IMR-90 (cell line): Measurements from ENCODE around the gene SEMA6D. TPM values are rescaled to one million over a fixed set of nuclear protein-coding genes. Genes with fewer than 3 reads are reported as not detected.

ENCODE experiments used
- ATAC-seq: fragments of 200-7000 bp; cut with Tn5 transposase; 2 replicates; pipeline ENCODE4 v1.9.1; 2020; ENCODE audit warnings: low read depth, mild to moderate bottlenecking, moderate library complexity
- BruUV-seq: library from RNA; stranded (reverse); fragments of 400-500 nt; replicated peaks from 2 replicates; lab custom pipeline; 2021; lab: Mats Ljungman, UMichigan
- CTCF ChIA-PET: fragments of 300-600 bp; formaldehyde crosslinking; extraction: SDS; loops from one replicate; lab custom pipeline; 2021; ENCODE audit warnings: antibody characterized with exemption; lab: Yijun Ruan, JAX
- POLR2A ChIA-PET: fragments of 300-600 bp; sonication (Branson Sonifier 250); formaldehyde crosslinking; loops from one replicate; lab custom pipeline; 2022; ENCODE audit warnings: antibody characterized with exemption; ENCODE audit not compliant: unreplicated experiment; lab: Charles Lee
- DNase-seq: peaks from one replicate; pipeline ENCODE4 v3.0.0; 2013
- H2AFZ ChIP-seq: replicated peaks from 2 replicates; pipeline ENCODE3; 2013; ENCODE audit warnings: low read length, mild to moderate bottlenecking; ENCODE audit not compliant: poor library complexity
- H2AK5ac ChIP-seq: 2 replicates; pipeline ENCODE4 v1.6.1; 2013; ENCODE audit warnings: low read depth, low read length, inconsistent platforms
- H2AK9ac ChIP-seq: replicated peaks from 2 replicates; pipeline ENCODE3; 2013; ENCODE audit warnings: mild to moderate bottlenecking, low read depth, low read length, moderate library complexity; ENCODE audit not compliant: poor library complexity
- H2BK120ac ChIP-seq: 2 replicates; pipeline ENCODE4 v1.6.1; 2013; ENCODE audit warnings: low read depth, low read length, inconsistent platforms
- H2BK15ac ChIP-seq: 3 replicates; pipeline ENCODE4 v1.6.1; 2013; ENCODE audit warnings: low read depth, low read length, inconsistent platforms
- H2BK20ac ChIP-seq: 2 replicates; pipeline ENCODE4 v1.6.1; 2013; ENCODE audit warnings: low read depth, mild to moderate bottlenecking, inconsistent platforms, low read length, moderate library complexity
- H2BK5ac ChIP-seq: 2 replicates; pipeline ENCODE4 v1.6.1; 2013; ENCODE audit warnings: mild to moderate bottlenecking, low read depth, low read length, inconsistent platforms; ENCODE audit not compliant: poor library complexity, severe bottlenecking
- H3K14ac ChIP-seq: replicated peaks from 2 replicates; pipeline ENCODE4 v1.6.1; 2013; ENCODE audit warnings: low read depth, low read length, inconsistent platforms
- H3K18ac ChIP-seq: 2 replicates; pipeline ENCODE4 v1.6.1; 2013; ENCODE audit warnings: low read depth, low read length, control low read depth
- H3K23ac ChIP-seq: 2 replicates; pipeline ENCODE4 v1.6.1; 2013; ENCODE audit warnings: low read depth, low read length, inconsistent platforms
- H3K27ac ChIP-seq: 2 replicates; pipeline ENCODE4 v1.5.1; 2013; ENCODE audit warnings: mild to moderate bottlenecking, control low read depth, low read length; ENCODE audit not compliant: insufficient read depth
- H3K27me3 ChIP-seq: 2 replicates; pipeline ENCODE4 v1.6.1; 2013; ENCODE audit warnings: low read length; ENCODE audit not compliant: control insufficient read depth, insufficient read depth
- H3K36me3 ChIP-seq: 2 replicates; pipeline ENCODE4 v1.6.1; 2013; ENCODE audit warnings: low read length, mixed read lengths; ENCODE audit not compliant: control insufficient read depth, insufficient read depth
- H3K4ac ChIP-seq: 2 replicates; pipeline ENCODE4 v1.6.1; 2013; ENCODE audit warnings: low read depth, low read length, inconsistent platforms
- H3K4me1 ChIP-seq: 2 replicates; pipeline ENCODE4 v1.6.1; 2013; ENCODE audit warnings: low read length, mixed read lengths; ENCODE audit not compliant: control insufficient read depth, insufficient read depth
- H3K4me2 ChIP-seq: 2 replicates; pipeline ENCODE4 v1.6.1; 2013; ENCODE audit warnings: low read depth, mild to moderate bottlenecking, control low read depth, low read length, moderate library complexity
- H3K4me3 ChIP-seq: 2 replicates; pipeline ENCODE4 v1.5.1; 2013; ENCODE audit warnings: low read depth, mild to moderate bottlenecking, control low read depth, low read length, moderate library complexity; ENCODE audit not compliant: insufficient read depth
- H3K56ac ChIP-seq: 2 replicates; pipeline ENCODE4 v1.6.1; 2013; ENCODE audit warnings: low read length, inconsistent platforms; ENCODE audit not compliant: insufficient read depth; ENCODE audit errors: extremely low read depth
- H3K79me1 ChIP-seq, 2 experiments: 2 replicates each; pipeline ENCODE4 v1.6.1; 2013; ENCODE audit warnings: low read length in 2 of 2, inconsistent platforms in 1 of 2, low read depth in 1 of 2
- H3K9ac ChIP-seq: 2 replicates; pipeline ENCODE4 v1.6.1; 2013; ENCODE audit warnings: low read depth, low read length, control low read depth
- H3K9me1 ChIP-seq: 2 replicates; pipeline ENCODE4 v1.6.1; 2013; ENCODE audit warnings: low read length, inconsistent platforms; ENCODE audit not compliant: insufficient read depth
- H3K9me3 ChIP-seq: 2 replicates; pipeline ENCODE4 v1.6.1; 2013; ENCODE audit warnings: low read length; ENCODE audit not compliant: control insufficient read depth, insufficient read depth
- H4K20me1 ChIP-seq: 2 replicates; pipeline ENCODE4 v1.6.1; 2013; ENCODE audit warnings: low read length, inconsistent platforms; ENCODE audit not compliant: insufficient read depth
- H4K5ac ChIP-seq: 2 replicates; pipeline ENCODE4 v1.6.1; 2013; ENCODE audit warnings: mild to moderate bottlenecking, low read depth, low read length, control low read depth
- H4K8ac ChIP-seq, 2 experiments: 2 replicates each; pipeline ENCODE4 v1.6.1; 2013; ENCODE audit warnings: low read depth in 2 of 2, low read length in 2 of 2, control low read depth in 1 of 2, inconsistent platforms in 1 of 2
- H4K91ac ChIP-seq: 2 replicates; pipeline ENCODE4 v1.6.1; 2013; ENCODE audit warnings: low read depth, low read length, inconsistent platforms; ENCODE audit not compliant: insufficient read depth
- BHLHE40 ChIP-seq: fragments of 150-350 bp; IDR thresholded peaks from 2 replicates; pipeline ENCODE4 v1.6.1; 2016; ENCODE audit warnings: mild to moderate bottlenecking, low read depth, low read length
- CEBPB ChIP-seq: IDR thresholded peaks from 2 replicates; pipeline ENCODE4 v1.6.1; 2012; ENCODE audit warnings: low read depth, low read length, improper control_type of control experiment
- CHD1 ChIP-seq: IDR thresholded peaks from 2 replicates; pipeline ENCODE4 v1.6.1; 2012; ENCODE audit warnings: low read depth, low read length, improper control_type of control experiment
- CTCF ChIP-seq: conservative IDR thresholded peaks from 2 replicates; pipeline ENCODE4 v1.5.1; 2012; ENCODE audit warnings: mild to moderate bottlenecking, low read depth, low read length, improper control_type of control experiment
- ELK1 ChIP-seq: fragments of 150-350 bp; IDR thresholded peaks from 2 replicates; pipeline ENCODE4 v1.6.1; 2016; ENCODE audit warnings: low read depth, mild to moderate bottlenecking, low read length, moderate library complexity, borderline replicate concordance
- FOS ChIP-seq: fragments of 150-350 bp; IDR thresholded peaks from 2 replicates; pipeline ENCODE4 v1.6.1; 2016; ENCODE audit warnings: low read depth, low read length
- MAFK ChIP-seq: IDR thresholded peaks from 2 replicates; pipeline ENCODE4 v1.6.1; 2012; ENCODE audit warnings: low read depth, low read length, improper control_type of control experiment
- MAZ ChIP-seq: IDR thresholded peaks from 2 replicates; pipeline ENCODE4 v1.6.1; 2012; ENCODE audit warnings: low read depth, mild to moderate bottlenecking, low read length, improper control_type of control experiment, moderate library complexity, borderline replicate concordance
- MXI1 ChIP-seq: IDR thresholded peaks from 2 replicates; pipeline ENCODE4 v1.6.1; 2012; ENCODE audit warnings: low read depth, mild to moderate bottlenecking, low read length, moderate library complexity, borderline replicate concordance
- NFE2L2 ChIP-seq: fragments of 150-350 bp; IDR thresholded peaks from 2 replicates; pipeline ENCODE4 v1.6.1; 2016; ENCODE audit warnings: low read depth, mild to moderate bottlenecking, low read length
- POLR2A ChIP-seq: IDR thresholded peaks from 2 replicates; pipeline ENCODE4 v1.6.1; 2012; ENCODE audit warnings: mild to moderate bottlenecking, low read depth, low read length
- RAD21 ChIP-seq: IDR thresholded peaks from 2 replicates; pipeline ENCODE4 v1.6.1; 2012; ENCODE audit warnings: low read length, improper control_type of control experiment
- RCOR1 ChIP-seq: IDR thresholded peaks from 2 replicates; pipeline ENCODE4 v1.6.1; 2012; ENCODE audit warnings: mild to moderate bottlenecking, low read length, improper control_type of control experiment; ENCODE audit not compliant: insufficient replicate concordance
- RFX5 ChIP-seq: IDR thresholded peaks from 2 replicates; pipeline ENCODE4 v1.8.0; 2012; ENCODE audit warnings: low read depth, mild to moderate bottlenecking, low read length, moderate library complexity
- SMC3 ChIP-seq: fragments of 150-350 bp; IDR thresholded peaks from 2 replicates; pipeline ENCODE4 v1.6.1; 2016; ENCODE audit warnings: low read depth, mild to moderate bottlenecking, antibody characterized with exemption, low read length, moderate library complexity
- WGBS, 2 experiments: methylation state at CpG; one replicate each; pipeline versions ENCODE4 v1.1.5 to v1.1.7; 2013; ENCODE audit warnings: missing lambda C conversion rate in 2 of 2; ENCODE audit not compliant: insufficient read length in 1 of 2; ENCODE audit errors: extremely low coverage in 2 of 2; 5-methylcytosine and 5-hydroxymethylcytosine counted together
- dilution Hi-C: fragments of 300-500 bp; cut with HindIII; formaldehyde crosslinking; loops from one replicate; pipeline ENCODE4 v1.14.3; 2018; ENCODE audit warnings: low sequenced_read_pairs; ENCODE audit not compliant: unreplicated experiment
- in situ Hi-C: fragments of 300-500 bp; cut with MboI; formaldehyde crosslinking; loops from 3 replicates; pipeline ENCODE4 v1.14.3; 2019; ENCODE audit warnings: low sequenced_read_pairs, inconsistent platforms, mixed read lengths
- intact Hi-C: fragments of 100-400 bp; cut with micrococcal nuclease; formaldehyde crosslinking; loops from 2 replicates; pipeline ENCODE4 v1.10.0; 2022
- polyA plus RNA-seq, 3 experiments: library from polyadenylated mRNA; depleted of rRNA; stranded (reverse); fragments of >200 nt; gene quantifications; 2 replicates each; pipeline ENCODE4 v1.2.3, GENCODE V29; 2012; ENCODE audit warnings: low replicate concordance in 1 of 3
- total RNA-seq: library from RNA; depleted of rRNA; stranded (reverse); fragments of >200 nt; gene quantifications from 2 replicates; pipeline ENCODE4 v1.2.3, GENCODE V29; 2012
- TF ChIP-seq, protein P1 (sequence below): fragments of 150-350 bp; IDR thresholded peaks from 2 replicates; pipeline ENCODE4 v1.6.1; 2017; ENCODE audit warnings: mild to moderate bottlenecking, antibody characterized with exemption, low read length, low read depth

SEMA6D gene
- total and polyA plus RNA-seq, 2 of the 4 experiments (the other 2 are of a cell fraction) = 12.6 to 17.4 TPM

DNA sequence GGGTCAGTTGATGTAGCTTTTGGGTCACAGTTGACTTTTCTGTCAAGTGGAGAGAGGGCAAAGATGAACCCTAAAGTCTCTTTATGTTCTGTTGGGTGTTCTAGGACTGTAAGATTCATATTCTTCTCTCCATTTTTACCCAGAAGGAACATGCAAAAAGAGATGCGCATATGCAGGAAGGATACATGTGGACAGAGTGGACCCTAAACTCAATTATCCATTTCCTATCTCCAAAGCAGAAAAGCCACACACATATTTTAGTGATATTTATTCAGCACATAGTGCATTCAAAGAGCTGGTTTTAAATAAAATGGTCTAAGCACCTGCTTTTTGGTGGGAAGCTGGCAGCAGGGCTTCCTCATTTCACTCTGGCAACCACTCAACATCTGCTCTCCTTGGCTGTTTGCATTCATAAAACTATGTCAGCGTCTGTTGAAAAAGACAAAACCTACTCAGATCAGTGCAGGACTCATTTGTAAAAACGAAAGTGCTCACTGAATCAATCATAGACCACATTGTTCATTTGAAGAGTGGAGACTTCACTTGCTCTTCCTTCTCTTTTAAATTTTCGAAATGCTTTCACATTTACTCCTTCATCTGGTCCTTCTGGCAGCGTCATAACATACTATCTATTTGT is 96.6 kb downstream of the SEMA6D start:
- no peaks in the 10 kb centered on the region for H3K36me3 ChIP-seq
- intact Hi-C loops (no loop called here), dilution Hi-C loops (no loop called here), in situ Hi-C loops (no loop called here)
- H3K4me3 ChIP-seq = no peak overlapping the region
- H3K27ac ChIP-seq = no peak overlapping the region
- BruUV-seq = no TSS peak
- H2AK9ac ChIP-seq = no peak overlapping the region
- H3K18ac ChIP-seq = no peak overlapping the region
- H4K91ac ChIP-seq = no peak overlapping the region
- ATAC-seq = no peak
- WGBS, 2 experiments = no CpG with 5 or more reads among the region's 5 CpGs
- no peak overlapping the region for H2BK20ac ChIP-seq
- H3K4ac ChIP-seq = no peak overlapping the region
- ChIA-PET CTCF (interaction anchor here (0.5 to 1.0 kb wide), 3 partner anchors 17 to 472 kb away, joined by 3 to 8 read pairs (median 4); no protein-coding TSS in a partner anchor), POLR2A (no interaction called here)
- no peaks in the 10 kb centered on the region for H4K20me1 ChIP-seq
- no peaks in the 10 kb centered on the region for H3K4me1 ChIP-seq
- no peak overlapping the region for H2AK5ac ChIP-seq
- no peak overlapping the region for H4K8ac ChIP-seq
- no peak overlapping the region for H4K5ac ChIP-seq
- H2BK120ac ChIP-seq = no peak overlapping the region; the same call in 1 of the 2 replicates
- peaks cover 12% of the 10 kb centered on the region for H3K27me3 ChIP-seq
- no peak overlapping the region for H2AFZ ChIP-seq
- no peak overlapping the region for H3K23ac ChIP-seq
- no peaks in the 10 kb centered on the region for H3K79me1 ChIP-seq
- H3K56ac ChIP-seq = no peak overlapping the region
- no peak for DNase-seq
- H2BK15ac ChIP-seq = no peak overlapping the region
- H3K9me1 ChIP-seq = peaks cover 6% of the 10 kb centered on the region; the same call in 1 of the 2 replicates
- H3K9ac ChIP-seq = no peak overlapping the region
- H2BK5ac ChIP-seq = no peak overlapping the region
- no peaks in the 10 kb centered on the region for H3K9me3 ChIP-seq
- TF ChIP-seq CHD1 (no peak), RCOR1 (no peak), ELK1 (no peak), MAFK (no peak), MXI1 (no peak), MAZ (no peak), CEBPB (no peak), NFE2L2 (no peak), FOS (no peak), RAD21 (no peak), BHLHE40 (no peak), RFX5 (no peak), SMC3 (no peak), CTCF (no peak), POLR2A (no peak)
- TF ChIP-seq, protein P1, sequence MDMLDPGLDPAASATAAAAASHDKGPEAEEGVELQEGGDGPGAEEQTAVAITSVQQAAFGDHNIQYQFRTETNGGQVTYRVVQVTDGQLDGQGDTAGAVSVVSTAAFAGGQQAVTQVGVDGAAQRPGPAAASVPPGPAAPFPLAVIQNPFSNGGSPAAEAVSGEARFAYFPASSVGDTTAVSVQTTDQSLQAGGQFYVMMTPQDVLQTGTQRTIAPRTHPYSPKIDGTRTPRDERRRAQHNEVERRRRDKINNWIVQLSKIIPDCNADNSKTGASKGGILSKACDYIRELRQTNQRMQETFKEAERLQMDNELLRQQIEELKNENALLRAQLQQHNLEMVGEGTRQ = no peak
- H3K4me2 ChIP-seq = no peak overlapping the region
- H3K14ac ChIP-seq = no peak overlapping the region
